Measurements from ENCODE around the gene RASGRP1. TPM values are rescaled to one million over a fixed set of nuclear protein-coding genes. Genes with fewer than 3 reads are reported as not detected.

The RASGRP1 gene
- total RNA-seq, 6 donors from 2014 or later = 2.9 to 6.8 (median 4.6) TPM

DNA sequence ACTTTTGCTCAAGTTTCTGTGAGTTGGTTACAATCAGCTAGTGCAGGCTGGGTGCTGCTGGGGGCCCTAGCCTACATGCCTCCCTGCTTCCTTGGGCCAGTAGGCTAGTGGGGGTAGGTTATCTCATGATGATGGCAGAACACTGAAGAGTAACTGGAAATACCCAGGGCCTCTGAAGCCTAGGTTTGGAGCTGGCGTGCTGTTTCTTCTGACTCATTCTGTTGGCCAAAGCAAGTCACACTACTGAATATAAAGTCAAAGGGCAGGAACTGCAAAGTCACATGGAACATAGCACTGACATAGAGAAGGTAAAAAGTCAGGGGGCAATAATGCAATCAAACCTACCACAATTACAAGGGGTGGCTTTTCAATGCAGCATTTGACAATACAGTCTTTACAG lies 34.5 kb downstream of the RASGRP1 start:
- Histone ChIP-seq H3K9me3 (no peaks in the 10 kb centered on the region), H3K36me3 (no peaks in the 10 kb centered on the region), H3K4me1 (no peaks in the 10 kb centered on the region), H3K27ac (no peak overlapping the region), H3K4me3 (no peak overlapping the region), H3K27me3 (no peaks in the 10 kb centered on the region)
- DNase-seq (no peak), ATAC-seq (ENCODE audit: low FRiP score in 2 of 2) (no peak)
- 85 to 88% methylated on average over 1 of the region's 1 CpG for WGBS, 2 donors
- TF ChIP-seq CTCF (IDR thresholded peaks at IDR 0.05) (no peak), POLR2A (IDR thresholded peaks at IDR 0.05) (no peak), POLR2AphosphoS5 (IDR thresholded peaks at IDR 0.05) (no peak), EP300 (IDR thresholded peaks at IDR 0.05) (no peak)

GRCh38 chr15:38528294-38528693 lies 36.3 kb downstream of the RASGRP1 start:
- H3K4me3 ChIP-seq = no peak overlapping the region
- no peaks in the 10 kb centered on the region for H3K36me3 ChIP-seq
- no peak for DNase-seq
- H3K27ac ChIP-seq = no peak overlapping the region
- WGBS, 2 donors = 87 to 95% methylated on average over 1 of the region's 1 CpG
- ATAC-seq (ENCODE audit: low FRiP score in 2 of 2) = peak in 1 of 2 donors; percentile 85
- no peaks in the 10 kb centered on the region for H3K27me3 ChIP-seq
- no peaks in the 10 kb centered on the region for H3K9me3 ChIP-seq
- TF ChIP-seq POLR2A (IDR thresholded peaks at IDR 0.05) (no peak), POLR2AphosphoS5 (IDR thresholded peaks at IDR 0.05) (no peak), EP300 (IDR thresholded peaks at IDR 0.05) (no peak), CTCF (IDR thresholded peaks at IDR 0.05) (no peak)
- H3K4me1 ChIP-seq = no peaks in the 10 kb centered on the region

DNA sequence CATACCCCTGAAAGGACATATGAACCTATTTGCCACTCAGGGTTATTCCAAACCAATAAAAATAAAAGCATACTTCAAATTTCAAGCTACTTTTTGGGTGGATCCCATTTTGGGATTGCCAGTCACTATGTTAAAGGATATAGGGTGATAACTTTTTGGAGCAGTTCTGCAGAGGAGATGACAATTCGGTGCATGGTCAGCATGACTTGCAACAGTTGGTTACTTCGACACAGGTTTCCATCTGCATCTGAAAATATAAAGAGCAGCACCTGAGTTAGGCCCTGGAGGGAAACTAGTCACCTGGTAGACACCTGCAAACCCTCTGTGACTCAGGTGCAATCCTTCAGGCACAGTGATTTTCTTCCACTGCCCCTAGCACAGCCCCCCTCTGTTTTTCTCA lies 38.5 kb downstream of the RASGRP1 start:
- TF ChIP-seq POLR2A (IDR thresholded peaks at IDR 0.05) (no peak), CTCF (IDR thresholded peaks at IDR 0.05) (no peak)
- H3K27me3 ChIP-seq = no peaks in the 10 kb centered on the region
- 93 to 96% methylated on average over 2 of the region's 2 CpGs for WGBS, 2 donors
- no peak for ATAC-seq (ENCODE audit: low FRiP score in 2 of 2)
- H3K27ac ChIP-seq = no peak overlapping the region
- DNase-seq = no peak
- H3K4me3 ChIP-seq = no peak overlapping the region
- no peaks in the 10 kb centered on the region for H3K36me3 ChIP-seq
- H3K9me3 ChIP-seq = no peaks in the 10 kb centered on the region
- no peaks in the 10 kb centered on the region for H3K4me1 ChIP-seq

DNA sequence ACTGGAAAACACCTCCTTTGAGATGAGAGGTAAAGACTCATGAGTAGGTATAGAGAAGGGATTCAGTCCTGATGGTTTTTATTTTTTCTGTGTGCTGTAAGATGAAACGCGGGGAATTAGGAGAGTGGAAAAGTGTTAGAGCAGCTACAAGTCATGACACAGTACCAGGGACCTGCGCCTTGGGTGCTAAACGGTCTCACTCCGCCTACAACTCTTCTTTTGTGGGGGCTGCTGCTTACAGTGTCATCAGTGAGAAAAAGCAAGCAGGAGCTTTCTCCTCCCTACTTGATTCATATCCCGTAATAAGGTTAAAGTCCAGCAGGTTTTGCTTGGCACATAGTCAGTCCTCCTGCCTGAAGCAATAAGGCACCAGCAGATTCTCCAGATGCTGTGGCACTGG lies 39.1 kb downstream of the RASGRP1 start:
- DNase-seq (no peak), ATAC-seq (ENCODE audit: low FRiP score in 2 of 2) (no peak)
- no peaks in the 10 kb centered on the region for H3K9me3 ChIP-seq
- no peaks in the 10 kb centered on the region for H3K36me3 ChIP-seq
- no peak overlapping the region for H3K4me3 ChIP-seq
- no peaks in the 10 kb centered on the region for H3K27me3 ChIP-seq
- no peak for TF ChIP-seq POLR2AphosphoS5 (IDR thresholded peaks at IDR 0.05)
- no peak for TF ChIP-seq EP300 (IDR thresholded peaks at IDR 0.05)
- no peak for TF ChIP-seq CTCF (IDR thresholded peaks at IDR 0.05)
- no peak for TF ChIP-seq POLR2A (IDR thresholded peaks at IDR 0.05)
- WGBS, 2 donors = 91 to 95% methylated on average over 6 of the region's 6 CpGs
- no peak overlapping the region for H3K27ac ChIP-seq
- H3K4me1 ChIP-seq = no peaks in the 10 kb centered on the region

DNA sequence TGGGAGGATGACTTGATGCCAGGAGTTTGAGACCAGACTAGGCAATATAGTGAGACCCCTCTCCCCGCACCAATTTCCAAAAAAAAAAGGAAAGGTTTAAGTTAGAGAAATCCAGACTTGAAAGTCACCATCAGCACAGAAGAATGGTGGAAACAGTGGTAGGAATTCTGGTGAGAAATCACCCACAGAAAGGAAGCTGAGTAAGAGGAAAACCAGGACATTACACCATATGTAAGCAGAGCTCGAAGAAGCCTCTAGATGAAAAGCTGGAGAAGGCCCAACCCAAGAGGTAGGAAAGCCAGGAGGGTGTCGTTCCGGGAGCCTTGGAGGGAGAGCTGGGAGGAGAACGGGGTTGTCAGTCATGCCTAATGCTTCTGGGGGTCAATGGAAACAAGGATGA lies 40.5 kb downstream of the RASGRP1 start:
- no peak for TF ChIP-seq POLR2AphosphoS5 (IDR thresholded peaks at IDR 0.05)
- DNase-seq (no peak), ATAC-seq (ENCODE audit: low FRiP score in 2 of 2) (no peak)
- no peak overlapping the region for H3K27ac ChIP-seq
- H3K36me3 ChIP-seq = no peaks in the 10 kb centered on the region
- no peaks in the 10 kb centered on the region for H3K4me1 ChIP-seq
- H3K27me3 ChIP-seq = no peaks in the 10 kb centered on the region
- H3K9me3 ChIP-seq = no peaks in the 10 kb centered on the region
- 84 to 89% methylated on average over 5 of the region's 5 CpGs for WGBS, 2 donors
- no peak overlapping the region for H3K4me3 ChIP-seq
